SK-N-SH treated with all-trans-retinoic acid at 6 μM for 48 hours (cell line): Measurements from ENCODE around the gene BBS1.

Source experiments
- ATAC-seq: fragments of 200-7000 bp; cut with Tn5 transposase; 3 replicates; pipeline ENCODE4 v1.9.1; 2020; ENCODE audit warnings: mild to moderate bottlenecking, moderate library complexity
- BACH2 ChIP-seq: fragments of 250-450 bp; sonication (Bioruptor Pico); IDR thresholded peaks from 2 replicates; pipeline ENCODE4 v1.9.0; 2021; ENCODE audit warnings: mild to moderate bottlenecking, borderline replicate concordance
- CREB5 ChIP-seq: fragments of 250-450 bp; sonication (Bioruptor Pico); IDR thresholded peaks from 2 replicates; pipeline ENCODE4 v1.5.1; 2020; ENCODE audit warnings: low read depth, mild to moderate bottlenecking, moderate library complexity
- CSDC2 ChIP-seq: fragments of 250-450 bp; sonication (Bioruptor Pico); IDR thresholded peaks from 2 replicates; pipeline ENCODE4 v1.5.0; 2020; ENCODE audit warnings: mild to moderate bottlenecking, moderate library complexity
- CSRNP3 ChIP-seq: fragments of 250-450 bp; sonication (Bioruptor Pico); IDR thresholded peaks from 2 replicates; pipeline ENCODE4 v1.5.1; 2021; ENCODE audit warnings: mild to moderate bottlenecking, moderate library complexity
- ESRRG ChIP-seq: fragments of 250-450 bp; sonication (Bioruptor Pico); IDR thresholded peaks from 2 replicates; pipeline ENCODE4 v1.6.1; 2021; ENCODE audit warnings: mild to moderate bottlenecking
- OSR1 ChIP-seq: fragments of 250-450 bp; sonication (Bioruptor Pico); IDR thresholded peaks from 2 replicates; pipeline ENCODE4 v1.8.0; 2022; ENCODE audit warnings: moderate library complexity, mild to moderate bottlenecking, inconsistent platforms
- PATZ1 ChIP-seq: fragments of 250-450 bp; sonication (Bioruptor Pico); IDR thresholded peaks from 2 replicates; pipeline ENCODE4 v1.8.0; 2020; ENCODE audit warnings: mild to moderate bottlenecking, moderate library complexity, borderline replicate concordance
- POU6F1 ChIP-seq: fragments of 250-450 bp; sonication (Bioruptor Pico); IDR thresholded peaks from 2 replicates; pipeline ENCODE4 v1.8.0; 2021; ENCODE audit warnings: low read depth, mild to moderate bottlenecking, moderate library complexity, borderline replicate concordance
- PPARA ChIP-seq: fragments of 250-450 bp; sonication (Bioruptor Pico); IDR thresholded peaks from 2 replicates; pipeline ENCODE4 v1.5.0; 2020; ENCODE audit warnings: mild to moderate bottlenecking, borderline replicate concordance
- TSHZ2 ChIP-seq: fragments of 250-450 bp; sonication (Bioruptor Pico); IDR thresholded peaks from 2 replicates; pipeline ENCODE4 v1.5.0; 2020; ENCODE audit warnings: mild to moderate bottlenecking, moderate library complexity
- ZC3H10 ChIP-seq: fragments of 250-450 bp; sonication (Bioruptor Pico); IDR thresholded peaks from 2 replicates; pipeline ENCODE4 v1.5.1; 2021; ENCODE audit warnings: mild to moderate bottlenecking, moderate library complexity
- ZFP30 ChIP-seq: fragments of 450-650 bp; formaldehyde crosslinking; IDR thresholded peaks from 2 replicates; pipeline ENCODE4 v1.5.0; 2022; ENCODE audit warnings: mild to moderate bottlenecking, moderate library complexity
- ZNF8 ChIP-seq: fragments of 450-650 bp; formaldehyde crosslinking; IDR thresholded peaks from 2 replicates; pipeline ENCODE4 v1.5.0; 2020; ENCODE audit warnings: mild to moderate bottlenecking, moderate library complexity

BBS1 gene

GRCh38 chr11:66548774-66549630, 38.6 kb downstream of the BBS1 start (continued):
- TF ChIP-seq POU6F1 (CRISPR knock-in tag) (no peak), CSDC2 (CRISPR knock-in tag) (no peak), OSR1 (CRISPR knock-in tag) (no peak)

- no peak for TF ChIP-seq ZFP30
- no peak for ATAC-seq
Measured at GRCh38 chr11:66549696-66550095, 39.3 kb downstream of the BBS1 start.

- ATAC-seq: no peak
- TF ChIP-seq POU6F1 (CRISPR knock-in tag) (no peak), PATZ1 (no peak), ESRRG (CRISPR knock-in tag) (no peak), CSDC2 (CRISPR knock-in tag) (no peak), BACH2 (CRISPR knock-in tag) (no peak), CSRNP3 (CRISPR knock-in tag) (no peak), ZC3H10 (no peak)
Measured at GRCh38 chr11:66550887-66551286, 40.5 kb downstream of the BBS1 start.

- no peak for ATAC-seq
Measured at GRCh38 chr11:66554602-66555001, 44.2 kb downstream of the BBS1 start.

GRCh38 chr11:66555416-66555815, 45.0 kb downstream of the BBS1 start:
- no peak for ATAC-seq
- no peak for TF ChIP-seq TSHZ2 (CRISPR knock-in tag)
- TF ChIP-seq CREB5 (CRISPR knock-in tag): no peak
- no peak for TF ChIP-seq ZNF8
- no peak for TF ChIP-seq POU6F1 (CRISPR knock-in tag)
- TF ChIP-seq PPARA: no peak

More at GRCh38 chr11:66554602-66555001, 44.2 kb downstream of the BBS1 start:
- TF ChIP-seq ZC3H10 (no peak), ESRRG (CRISPR knock-in tag) (no peak)
